B cell (primary cell): Measurements from ENCODE around the gene DCPS.
"Not testable (repeated sequence)": the region's sequence is repeated elsewhere in the genome, so short reads cannot be mapped to it uniquely, and the experiment has no call there.

ENCODE experiments used
- CTCF ChIP-seq: fragments of 200-600 bp; IDR thresholded peaks from one replicate; pipeline ENCODE4 v1.8.0; 2022; ENCODE audit warnings: antibody characterized with exemption, mild to moderate bottlenecking
- EZH2 ChIP-seq: IDR thresholded peaks from 2 replicates; pipeline ENCODE4 v1.6.1; 2012; ENCODE audit warnings: borderline replicate concordance, low read depth, mild to moderate bottlenecking, moderate library complexity, low read length; ENCODE audit not compliant: insufficient read depth, poor library complexity, severe bottlenecking

GRCh38 chr11:126308771-126309170 lies 4.9 kb downstream of the DCPS start:
- TF ChIP-seq CTCF, EZH2: not testable (repeated sequence)
